ENCODE data around the gene SPG21. TPM values are rescaled to one million over a fixed set of nuclear protein-coding genes. Genes with fewer than 3 reads are reported as not detected.

The SPG21 gene
- total RNA-seq, 6 donors from 2014 or later, result 58.8 to 113 (median 94.7) TPM

DNA sequence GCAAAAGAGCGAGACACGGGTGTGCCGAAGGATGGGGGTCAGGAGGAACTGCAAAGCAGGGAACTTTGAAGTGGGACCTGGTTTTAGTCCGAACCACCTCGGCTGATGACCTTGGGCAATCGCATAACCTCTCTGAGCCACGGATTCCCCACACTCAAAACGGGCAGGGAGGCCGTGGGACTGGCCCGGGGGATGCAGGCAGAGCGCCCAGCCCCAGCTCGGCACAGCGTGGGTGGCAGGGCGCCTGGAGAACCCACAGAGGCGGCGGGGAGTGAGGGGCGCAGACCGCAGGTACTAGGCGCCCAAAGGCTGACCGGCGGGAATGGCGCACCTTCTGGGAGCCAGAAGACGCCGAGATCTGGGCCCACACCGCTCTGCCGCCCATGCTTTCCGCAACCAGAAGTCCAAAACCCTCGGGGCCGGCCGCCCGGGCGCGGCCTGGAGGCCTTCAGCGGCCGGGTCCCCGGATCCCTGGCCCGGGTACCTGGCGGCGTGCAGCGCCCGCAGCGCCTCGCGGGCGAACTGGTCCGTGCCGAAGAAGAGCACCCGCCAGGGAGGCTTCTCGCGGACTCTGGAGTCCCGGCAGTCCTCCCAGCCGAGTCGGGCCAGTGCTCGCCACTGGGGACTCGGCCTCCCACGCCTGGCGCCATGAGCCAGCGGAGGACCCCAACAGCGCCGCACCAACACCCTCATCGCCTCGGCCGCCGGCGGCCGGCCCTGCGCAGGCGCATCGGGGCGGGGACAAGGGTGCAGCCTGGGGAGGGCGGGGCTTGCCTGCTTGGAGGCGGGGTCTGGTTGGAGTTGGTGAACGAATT, 39.4 kb upstream of the SPG21 start, which contains the start of gene MTFMT:
Gene MTFMT, minus strand, starts transcription at position 719 of the 815 bp plus-strand sequence. Its CDS starts 26 bp downstream, at position 693.
- H3K27me3 ChIP-seq, result no peaks in the 10 kb centered on the region
- 0 to 1% methylated on average over 22 to 56 of the region's 73 CpGs for WGBS, 2 donors
- TF ChIP-seq POLR2AphosphoS5 (IDR thresholded peaks at IDR 0.05) (peak; percentile 90 to 99), EP300 (IDR thresholded peaks at IDR 0.05) (no peak), CTCF (IDR thresholded peaks at IDR 0.05) (peak in 2 of 6 experiments; percentile 22 to 38), POLR2A (IDR thresholded peaks at IDR 0.05) (peak; percentile 61 to 95 (median 76))
- H3K4me3 ChIP-seq, result peak within 1 kb of the TSS; percentile 64 to 92 (median 76)
- H3K9me3 ChIP-seq, result no peaks in the 10 kb centered on the region
- ATAC-seq (ENCODE audit: low FRiP score in 2 of 2), result peak; percentile 94 to 99
- peak; percentile 94 to 98 for DNase-seq
- H3K36me3 ChIP-seq, result peaks cover 0 to 24% (median 9%) of the 10 kb centered on the region in 4 donors
- peak within 1 kb of the TSS; percentile 68 to 84 (median 73) for H3K27ac ChIP-seq
- H3K4me1 ChIP-seq, result peaks cover 17 to 27% (median 22%) of the 10 kb centered on the region in 4 donors

- ATAC-seq (ENCODE audit: low FRiP score in 2 of 2), result no peak
- Histone ChIP-seq H3K36me3 (peaks cover 0 to 28% (median 11%) of the 10 kb centered on the region in 4 donors), H3K27ac (peak overlapping the region in 1 of 4 donors; percentile 84), H3K4me3 (peak overlapping the region in 3 of 4 donors; percentile 64 to 92 (median 86)), H3K9me3 (no peaks in the 10 kb centered on the region), H3K4me1 (peaks cover 16 to 22% (median 18%) of the 10 kb centered on the region in 4 donors), H3K27me3 (no peaks in the 10 kb centered on the region)
- TF ChIP-seq CTCF (IDR thresholded peaks at IDR 0.05), result no peak
- TF ChIP-seq EP300 (IDR thresholded peaks at IDR 0.05), result no peak
- 24 to 27% methylated on average over 10 of the region's 10 CpGs for WGBS, 2 donors
- no peak for DNase-seq
These were observed 38.6 kb upstream of the SPG21 start for GRCh38 chr15:65028338-65028737.

GRCh38 chr15:65027593-65027992, 37.9 kb upstream of the SPG21 start:
- H3K27ac ChIP-seq, result no peak overlapping the region
- peak overlapping the region in 1 of 4 donors; percentile 86 for H3K4me3 ChIP-seq
- no peaks in the 10 kb centered on the region for H3K27me3 ChIP-seq
- DNase-seq (no peak), ATAC-seq (ENCODE audit: low FRiP score in 2 of 2) (no peak)
- no peaks in the 10 kb centered on the region for H3K9me3 ChIP-seq
- 67 to 68% methylated on average over 1 of the region's 1 CpG for WGBS, 2 donors
- TF ChIP-seq CTCF (IDR thresholded peaks at IDR 0.05) (no peak), EP300 (IDR thresholded peaks at IDR 0.05) (no peak)
- peaks cover 3 to 33% (median 11%) of the 10 kb centered on the region in 4 donors for H3K36me3 ChIP-seq
- H3K4me1 ChIP-seq, result peaks cover 13 to 19% (median 17%) of the 10 kb centered on the region in 4 donors

GRCh38 chr15:65026756-65027155, 37.0 kb upstream of the SPG21 start:
- ATAC-seq (ENCODE audit: low FRiP score in 2 of 2) (no peak), DNase-seq (no peak)
- 88 to 93% methylated on average over 6 of the region's 6 CpGs for WGBS, 2 donors
- Histone ChIP-seq H3K4me1 (peaks cover 13 to 19% (median 17%) of the 10 kb centered on the region in 4 donors), H3K27me3 (no peaks in the 10 kb centered on the region), H3K9me3 (no peaks in the 10 kb centered on the region), H3K4me3 (no peak overlapping the region), H3K36me3 (peaks cover 5 to 38% (median 11%) of the 10 kb centered on the region in 4 donors), H3K27ac (no peak overlapping the region)
- TF ChIP-seq POLR2AphosphoS5 (IDR thresholded peaks at IDR 0.05) (no peak), POLR2A (IDR thresholded peaks at IDR 0.05) (no peak), EP300 (IDR thresholded peaks at IDR 0.05) (no peak), CTCF (IDR thresholded peaks at IDR 0.05) (no peak)

Data from upper lobe of left lung (tissue), 6 donors.